Erythroblast (primary cell): ENCODE results near the gene DISC1.

ENCODE experiments used
- GATA1 ChIP-seq: IDR thresholded peaks from 2 replicates; pipeline ENCODE4 v1.6.1; 2011; ENCODE audit warnings: low read depth, mild to moderate bottlenecking, control low read depth, low read length, moderate library complexity
- POLR2A ChIP-seq: IDR thresholded peaks from 2 replicates; pipeline ENCODE4 v1.6.1; 2011; ENCODE audit warnings: mild to moderate bottlenecking, low read length

DNA sequence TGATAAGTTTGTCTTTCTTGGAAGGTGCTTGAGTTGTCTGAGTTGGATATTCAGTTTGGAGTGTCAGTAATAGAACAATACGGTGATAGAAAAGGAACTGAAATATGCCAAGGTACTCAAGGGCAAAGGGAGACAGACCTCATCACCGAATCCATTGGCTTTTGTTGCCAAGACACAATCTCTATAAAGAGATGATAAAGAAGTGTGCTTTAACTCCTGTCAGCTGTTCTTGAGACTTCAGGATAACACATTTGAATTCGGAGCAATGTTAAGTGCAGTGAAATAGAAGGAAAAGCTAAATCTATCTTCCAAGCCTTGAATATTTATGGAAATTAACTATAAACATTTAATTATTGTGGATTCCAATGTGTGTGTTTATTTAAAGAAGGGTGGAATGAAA lies 194.7 kb downstream of the DISC1 start:
- TF ChIP-seq POLR2A (no peak), GATA1 (no peak)
